ENCODE measurements around the gene BHMT2. TPM values are rescaled to one million over a fixed set of nuclear protein-coding genes. Genes with fewer than 3 reads are reported as not detected.

Gene BHMT2
- total RNA-seq, 2 donors from 2014 or later, result 0.46 TPM; not detected in 1

- no peak for TF ChIP-seq CTCF (conservative IDR thresholded peaks at IDR 0.05)
Observed at GRCh38 chr5:79080804-79081203, 11.2 kb downstream of the BHMT2 start.

GRCh38 chr5:79081779-79082178 lies 12.2 kb downstream of the BHMT2 start:
- no peak for TF ChIP-seq CTCF (conservative IDR thresholded peaks at IDR 0.05)
- Histone ChIP-seq H3K4me1 (ENCODE audit: control insufficient read depth, insufficient read depth, low read length) (no peaks in the 10 kb centered on the region), H3K27me3 (ENCODE audit: control insufficient read depth, insufficient read depth, low read length, poor library complexity, severe bottlenecking) (no peaks in the 10 kb centered on the region), H3K9ac (ENCODE audit: extremely low read depth, low read length, poor library complexity, severe bottlenecking) (no peak overlapping the region), H3K27ac (ENCODE audit: low read depth, low read length) (no peak overlapping the region), H3K9me3 (ENCODE audit: control insufficient read depth, low read length) (no peaks in the 10 kb centered on the region), H3K36me3 (ENCODE audit: control insufficient read depth, insufficient read depth, low read length) (no peaks in the 10 kb centered on the region), H3K4me3 (ENCODE audit: low read length) (no peak overlapping the region)
- no peak for DNase-seq
- Mint-ChIP-seq H3K27ac (no peak overlapping the region), H3K4me1 (no peaks in the 10 kb centered on the region), H3K27me3 (ENCODE audit: insufficient read depth) (peaks cover 2% of the 10 kb centered on the region), H3K4me3 (no peak overlapping the region), H3K9me3 (no peaks in the 10 kb centered on the region), H3K36me3 (ENCODE audit: low read depth) (no peaks in the 10 kb centered on the region)
- 86% methylated on average over 2 to 5 of the region's 5 CpGs for WGBS, 2 experiments (ENCODE audit: insufficient coverage in 1 of 2, insufficient read length in 1 of 2)

More at GRCh38 chr5:79080804-79081203, 11.2 kb downstream of the BHMT2 start:
- no peak overlapping the region for H3K27ac Mint-ChIP-seq
- WGBS, 2 experiments (ENCODE audit: insufficient coverage in 1 of 2, insufficient read length in 1 of 2), result 82 to 100% methylated on average over 2 of the region's 2 CpGs
- H3K36me3 Mint-ChIP-seq (ENCODE audit: low read depth), result no peaks in the 10 kb centered on the region
- H3K27me3 ChIP-seq (ENCODE audit: control insufficient read depth, insufficient read depth, low read length, poor library complexity, severe bottlenecking), result no peaks in the 10 kb centered on the region
- no peak for DNase-seq
- H3K9ac ChIP-seq (ENCODE audit: extremely low read depth, low read length, poor library complexity, severe bottlenecking), result no peak overlapping the region
- no peak overlapping the region for H3K27ac ChIP-seq (ENCODE audit: low read depth, low read length)
- no peaks in the 10 kb centered on the region for H3K4me1 Mint-ChIP-seq
- no peaks in the 10 kb centered on the region for H3K9me3 Mint-ChIP-seq
- H3K27me3 Mint-ChIP-seq (ENCODE audit: insufficient read depth), result peaks cover 4% of the 10 kb centered on the region
- H3K36me3 ChIP-seq (ENCODE audit: control insufficient read depth, insufficient read depth, low read length), result no peaks in the 10 kb centered on the region
- H3K4me3 ChIP-seq (ENCODE audit: low read length), result no peak overlapping the region
- no peak overlapping the region for H3K4me3 Mint-ChIP-seq
- no peaks in the 10 kb centered on the region for H3K9me3 ChIP-seq (ENCODE audit: control insufficient read depth, low read length)
- H3K4me1 ChIP-seq (ENCODE audit: control insufficient read depth, insufficient read depth, low read length), result no peaks in the 10 kb centered on the region

GRCh38 chr5:79086116-79086515 lies 16.5 kb downstream of the BHMT2 start:
- H3K27ac Mint-ChIP-seq, result no peak overlapping the region
- Histone ChIP-seq H3K9ac (ENCODE audit: extremely low read depth, low read length, poor library complexity, severe bottlenecking) (no peak overlapping the region), H3K36me3 (ENCODE audit: control insufficient read depth, insufficient read depth, low read length) (no peaks in the 10 kb centered on the region), H3K27me3 (ENCODE audit: control insufficient read depth, insufficient read depth, low read length, poor library complexity, severe bottlenecking) (no peaks in the 10 kb centered on the region), H3K9me3 (ENCODE audit: control insufficient read depth, low read length) (no peaks in the 10 kb centered on the region), H3K4me3 (ENCODE audit: low read length) (no peak overlapping the region), H3K27ac (ENCODE audit: low read depth, low read length) (no peak overlapping the region), H3K4me1 (ENCODE audit: control insufficient read depth, insufficient read depth, low read length) (no peaks in the 10 kb centered on the region)
- H3K27me3 Mint-ChIP-seq (ENCODE audit: insufficient read depth), result peaks cover 2% of the 10 kb centered on the region
- WGBS, 2 experiments (ENCODE audit: insufficient coverage in 1 of 2, insufficient read length in 1 of 2), result 85 to 88% methylated on average over 1 to 2 of the region's 2 CpGs
- no peak for DNase-seq
- no peak for TF ChIP-seq CTCF (conservative IDR thresholded peaks at IDR 0.05)
- no peak overlapping the region for H3K4me3 Mint-ChIP-seq
- H3K4me1 Mint-ChIP-seq, result peaks cover 3% of the 10 kb centered on the region
- no peaks in the 10 kb centered on the region for H3K9me3 Mint-ChIP-seq
- H3K36me3 Mint-ChIP-seq (ENCODE audit: low read depth), result no peaks in the 10 kb centered on the region

Measured in endodermal cell (in vitro differentiated cells).